ENCODE measurements around the gene PRKCB. TPM values are rescaled to one million over a fixed set of nuclear protein-coding genes. Genes with fewer than 3 reads are reported as not detected.
A peak's percentile ranks its signal among the peaks of the same experiment; 100 is the strongest.

PRKCB gene
- total and polyA plus RNA-seq, 2 of the 8 experiments (the other 6 are each of a cell fraction or from before 2014, with no cell fraction given) = 7.1 to 12.1 TPM

- Histone ChIP-seq H3K4me2 (ENCODE audit: insufficient read depth in 1 of 2, low read depth in 2 of 2, low read length in 2 of 2) (no peak overlapping the region), H4K5ac (ENCODE audit: insufficient read length, low read depth, low read length) (no peak overlapping the region), H3K4me3 (ENCODE audit: extremely low read depth in 1 of 4, insufficient read depth in 2 of 4, low read depth in 3 of 4, low read length in 4 of 4) (no peak overlapping the region), H3K18ac (ENCODE audit: extremely low read depth, low read length) (no peak overlapping the region), H2AFZ (ENCODE audit: low read length) (no peak overlapping the region), H2BK12ac (ENCODE audit: low read depth, low read length) (peak overlapping the region; percentile 28; the same call in 1 of the 2 replicates), H3K79me1 (ENCODE audit: low read depth, low read length) (no peaks in the 10 kb centered on the region), H3K56ac (replicated peaks; ENCODE audit: insufficient read length, low read depth, low read length) (no peak overlapping the region), H3K4me1 (replicated peaks in 1 of 4; ENCODE audit: control insufficient read depth in 3 of 4, insufficient read depth in 4 of 4, low read length in 3 of 4) (peaks cover 0 to 4% (median 0%) of the 10 kb centered on the region in 4 experiments; a peak in 3 of 7 replicates), H2BK5ac (ENCODE audit: low read depth, low read length) (peak overlapping the region; percentile 37; the same call in 1 of the 2 replicates), H3K23ac (ENCODE audit: insufficient read length) (no peak overlapping the region), H4K8ac (ENCODE audit: extremely low read depth, insufficient read depth, low read length) (no peak overlapping the region), H3K36me3 (ENCODE audit: control insufficient read depth in 2 of 4, insufficient read depth in 4 of 4, low read length in 3 of 4) (no peaks in the 10 kb centered on the region), H2BK20ac (ENCODE audit: low read length) (peak overlapping the region; percentile 50; the same call in 1 of the 2 replicates), H3K27ac (ENCODE audit: low read depth, low read length) (no peak overlapping the region), H2AK5ac (ENCODE audit: low read depth, low read length) (no peak overlapping the region), H2BK15ac (ENCODE audit: low read length) (peak overlapping the region; percentile 36; the same call in 1 of the 2 replicates), H3K23me2 (ENCODE audit: low read depth, low read length) (no peaks in the 10 kb centered on the region), H3K9me3 (ENCODE audit: insufficient read depth in 2 of 2, low read depth in 1 of 2, low read length in 1 of 2) (no peaks in the 10 kb centered on the region), H4K20me1 (replicated peaks in 1 of 2; ENCODE audit: control insufficient read depth in 1 of 2, insufficient read depth in 2 of 2, low read length in 2 of 2) (no peaks in the 10 kb centered on the region), H2BK120ac (replicated peaks; ENCODE audit: low read depth, low read length) (no peak overlapping the region), H3K79me2 (ENCODE audit: control insufficient read depth in 1 of 2, insufficient read depth in 2 of 2, low read length in 2 of 2) (no peaks in the 10 kb centered on the region; a peak in 1 of 4 replicates), H4K91ac (replicated peaks; ENCODE audit: insufficient read length, low read length) (no peak overlapping the region), H3K4ac (replicated peaks; ENCODE audit: insufficient read length, low read depth, low read length) (no peak overlapping the region), H3K14ac (ENCODE audit: insufficient read length) (no peak overlapping the region), H3K9ac (replicated peaks in 1 of 4; ENCODE audit: extremely low read depth in 1 of 4, low read depth in 3 of 4, low read length in 3 of 4) (no peak overlapping the region), H3K27me3 (replicated peaks in 1 of 4; ENCODE audit: control insufficient read depth in 3 of 4, extremely low read depth in 1 of 4, insufficient read depth in 3 of 4, low read length in 3 of 4) (no peaks in the 10 kb centered on the region)
- ChIA-PET CTCF (ENCODE audit: partially characterized antibody) (interaction anchor here (1.0 to 2.3 kb wide), 6 partner anchors 10 to 100 kb away, joined by 3 to 5 read pairs (median 4); no protein-coding TSS in a partner anchor), POLR2A (ENCODE audit: partially characterized antibody) (interaction anchor here (1.0 kb wide), 1 partner anchor 11 kb away, joined by 5 read pairs; no protein-coding TSS in a partner anchor)
- WGBS, 2 experiments (ENCODE audit: extremely low coverage in 1 of 2, insufficient coverage in 1 of 2, insufficient read length in 1 of 2, insufficient replicate concordance in 2 of 2, low coverage in 1 of 2, low lambda C conversion rate in 2 of 2, missing lambda C conversion rate in 1 of 2) = 92% methylated on average over 1 of the region's 1 CpG; no CpG with 5 or more reads in 1 of the 2 experiments
- DNase-seq (ENCODE audit: low read depth in 1 of 2, low spot score in 2 of 2) (no peak), FAIRE-seq (no peak)
- no peak for TF ChIP-seq USF2 (IDR thresholded peaks at IDR 0.05; ENCODE audit: low read length)
- no peak for TF ChIP-seq NANOG (IDR thresholded peaks at IDR 0.05; ENCODE audit: insufficient read depth, low read depth, low read length, poor library complexity, severe bottlenecking)
- TF ChIP-seq TCF12 (IDR thresholded peaks at IDR 0.05; ENCODE audit: low read depth, low read length) = no peak
- no peak for TF ChIP-seq ATF3 (IDR thresholded peaks at IDR 0.05; ENCODE audit: insufficient read depth, low read depth, low read length)
- TF ChIP-seq E2F6 (IDR thresholded peaks at IDR 0.05) = no peak
- TF ChIP-seq SUZ12 (IDR thresholded peaks at IDR 0.05; ENCODE audit: low read length) = no peak
- no peak for TF ChIP-seq JUND (IDR thresholded peaks at IDR 0.05; ENCODE audit: low read length)
- TF ChIP-seq RXRA (IDR thresholded peaks at IDR 0.05; ENCODE audit: insufficient read depth, low read depth, low read length) = no peak
- TF ChIP-seq CTBP2 (IDR thresholded peaks at IDR 0.05; ENCODE audit: borderline replicate concordance, insufficient read depth, insufficient read length, low read length) = no peak
- TF ChIP-seq SP2 (IDR thresholded peaks at IDR 0.05; ENCODE audit: low read length) = no peak
- no peak for TF ChIP-seq RBBP5 (IDR thresholded peaks at IDR 0.05; ENCODE audit: borderline replicate concordance, low read depth, low read length)
Measured at GRCh38 chr16:24152826-24153225, 317.0 kb downstream of the PRKCB start.
